ENCODE data around the gene TAF4B.

- TF ChIP-seq CTCF (conservative IDR thresholded peaks at IDR 0.05 in 1 of 2, IDR thresholded peaks at IDR 0.05 in 1 of 2; ENCODE audit: extremely low read depth in 1 of 2, insufficient read depth in 1 of 2, low read depth in 1 of 2, low read length in 2 of 2) (no peak), EZH2 (IDR thresholded peaks at IDR 0.05; ENCODE audit: borderline replicate concordance, low read length) (no peak)
Observed at GRCh38 chr18:26206488-26206887, 19.8 kb upstream of the TAF4B start.

All from mammary epithelial cell (primary cell).